GM21528 (cell line): Measurements from ENCODE around the gene DNAAF9.

ENCODE experiments used
- ATAC-seq: cut with Tn5 transposase; IDR thresholded peaks from one replicate; pipeline ENCODE4 v1.9.1; 2021; ENCODE audit warnings: mild to moderate bottlenecking, moderate library complexity; ENCODE audit not compliant: unreplicated experiment, low FRiP score

Gene DNAAF9

GRCh38 chr20:3378138-3378537 lies 29.3 kb downstream of the DNAAF9 start:
- no peak for ATAC-seq

GRCh38 chr20:3377644-3378043 lies 29.8 kb downstream of the DNAAF9 start:
- ATAC-seq = no peak

- no peak for ATAC-seq
Measured at GRCh38 chr20:3374296-3374695, 33.2 kb downstream of the DNAAF9 start.

- ATAC-seq = no peak
Measured at GRCh38 chr20:3371754-3372153, 35.7 kb downstream of the DNAAF9 start.

- ATAC-seq = no peak
Measured at GRCh38 chr20:3367089-3367488, 40.4 kb downstream of the DNAAF9 start.

- ATAC-seq = no peak
Measured at GRCh38 chr20:3364323-3365013, 43.0 kb downstream of the DNAAF9 start.

- ATAC-seq = no peak
Measured at GRCh38 chr20:3360752-3361151, 46.7 kb downstream of the DNAAF9 start.

- no peak for ATAC-seq
Measured at GRCh38 chr20:3358676-3359340, 48.7 kb downstream of the DNAAF9 start.
